HepG2 (cell line): ENCODE results near the gene C18orf63. TPM values are rescaled to one million over a fixed set of nuclear protein-coding genes. Genes with fewer than 3 reads are reported as not detected.

Experiments
- CHD2 ChIP-seq: IDR thresholded peaks from 2 replicates; pipeline ENCODE4 v1.6.1; 2011; ENCODE audit warnings: low read depth, low read length, improper control_type of control experiment
- E2F5 ChIP-seq: sonication (generic); formaldehyde crosslinking; conservative IDR thresholded peaks from 2 replicates; pipeline ENCODE4 v1.4.0; 2020; ENCODE audit warnings: missing genetic modification reagents
- HNF4G ChIP-seq, 2 experiments: sonication (generic) in 1 of 2; formaldehyde crosslinking in 1 of 2; IDR thresholded peaks; 2 replicates each; pipeline versions ENCODE4 v1.4.0 to v1.6.1; 2011 to 2020; ENCODE audit warnings: borderline replicate concordance in 2 of 2, low read depth in 2 of 2, mild to moderate bottlenecking in 2 of 2, low read length in 1 of 2, missing genetic modification reagents in 1 of 2, moderate library complexity in 1 of 2
- KMT2B ChIP-seq: IDR thresholded peaks from 2 replicates; pipeline ENCODE4 v1.6.1; 2016; ENCODE audit warnings: missing genetic modification reagents, missing compliant biosample characterization
- PHF21A ChIP-seq: sonication (generic); formaldehyde crosslinking; IDR thresholded peaks from 2 replicates; pipeline ENCODE4 v1.5.0; 2020; ENCODE audit warnings: mild to moderate bottlenecking, missing genetic modification reagents
- PRPF4 ChIP-seq: fragments of 200-400 bp; formaldehyde crosslinking; IDR thresholded peaks from 2 replicates; pipeline ENCODE4 v1.6.1; 2016; ENCODE audit warnings: low read length, low read depth; ENCODE audit not compliant: poor library complexity, severe bottlenecking
- SOX13 ChIP-seq, 3 experiments: fragments of 450-650 bp in 1 of 3; sonication (generic) in 1 of 3; formaldehyde crosslinking in 1 of 3; IDR thresholded peaks in 2 of 3; conservative IDR thresholded peaks in 1 of 3; 2 replicates each; pipeline versions ENCODE4 v1.5.0 to v1.6.1; 2016 to 2020; ENCODE audit warnings: antibody characterized with exemption in 1 of 3, mild to moderate bottlenecking in 1 of 3, missing compliant biosample characterization in 1 of 3, missing genetic modification reagents in 1 of 3, moderate library complexity in 1 of 3
- TRIM22 ChIP-seq: fragments of 450-650 bp; IDR thresholded peaks from 2 replicates; pipeline ENCODE4 v1.6.1; 2017
- ZNF142 ChIP-seq: sonication (generic); formaldehyde crosslinking; IDR thresholded peaks from 2 replicates; pipeline ENCODE4 v1.4.0; 2020; ENCODE audit warnings: missing genetic modification reagents
- ZNF143 ChIP-seq: sonication (generic); formaldehyde crosslinking; IDR thresholded peaks from 2 replicates; pipeline ENCODE4 v1.4.0; 2020; ENCODE audit warnings: missing genetic modification reagents
- ZNF256 ChIP-seq: sonication (generic); formaldehyde crosslinking; conservative IDR thresholded peaks from 2 replicates; pipeline ENCODE4 v1.4.0; 2020; ENCODE audit warnings: missing genetic modification reagents
- ZNF720 ChIP-seq: sonication (generic); formaldehyde crosslinking; IDR thresholded peaks from 2 replicates; pipeline ENCODE4 v1.4.0; 2020; ENCODE audit warnings: missing genetic modification reagents
- ZNF891 ChIP-seq: sonication (generic); formaldehyde crosslinking; IDR thresholded peaks from 2 replicates; pipeline ENCODE4 v1.5.0; 2020; ENCODE audit warnings: mild to moderate bottlenecking, missing genetic modification reagents
- polyA plus RNA-seq, 8 experiments: library from polyadenylated mRNA; depleted of rRNA in 3 of 8; stranded (reverse) in 7 of 8; unstranded in 1 of 8; fragments of >200 nt; fragmentation: Illumina TruSeq in 4 of 8; extraction: Trizol in 4 of 8; gene quantifications; 2 replicates each; pipeline versions ENCODE4 v1.2.1 to v1.2.3, GENCODE V29; 2011 to 2016; ENCODE audit warnings: low read depth in 4 of 8, missing spikeins in 1 of 8, mixed read lengths in 1 of 8; ENCODE audit not compliant: insufficient read depth in 1 of 8
- total RNA-seq, 5 experiments: library from RNA; depleted of rRNA; stranded (reverse); fragments of >200 nt; fragmentation: Illumina TruSeq; extraction: Trizol; gene quantifications; 2 replicates each; pipeline ENCODE4 v1.2.3, GENCODE V29; 2016; ENCODE audit warnings: low read depth in 1 of 5
- TF ChIP-seq, protein P1 (sequence below): sonication (generic); formaldehyde crosslinking; IDR thresholded peaks from 2 replicates; pipeline ENCODE4 v1.5.0; 2020; ENCODE audit warnings: mild to moderate bottlenecking, missing genetic modification reagents, moderate library complexity
- TF ChIP-seq, protein P2 (sequence below): sonication (generic); formaldehyde crosslinking; IDR thresholded peaks from 2 replicates; pipeline ENCODE4 v1.8.1; 2023; ENCODE audit warnings: mild to moderate bottlenecking, moderate library complexity, missing genetic modification reagents

The C18orf63 gene
- total and polyA plus RNA-seq, 2 of the 13 experiments (the other 11 are each of a cell fraction or from before 2014, with no cell fraction given) = 0.01 TPM; not detected in 1

GRCh38 chr18:74291771-74292540, 23.7 kb upstream of the C18orf63 start, which contains the start of gene CYB5A (continued):
- TF ChIP-seq E2F5 (0 out of 2 replicates have a peak, but pooled peaks have one; percentile 19), ZNF891 (CRISPR knock-in tag) (no peak; the same call in 1 of the 2 replicates), PRPF4 (no peak), CHD2 (peak; percentile 78), HNF4G (IDR thresholded peaks at IDR 0.05; ENCODE audit: borderline replicate concordance, low read depth, low read length) (peak; percentile 60), HNF4G (CRISPR knock-in tag; IDR thresholded peaks at IDR 0.05; ENCODE audit: borderline replicate concordance, low read depth) (peak; percentile 87; the same call in 1 of the 2 replicates), KMT2B (CRISPR knock-in tag) (peak; percentile 53), ZNF143 (CRISPR knock-in tag) (peak; percentile 68; the same call in 1 of the 2 replicates), ZNF720 (no peak), SOX13 (IDR thresholded peaks at IDR 0.05) (0 out of 2 replicates have a peak, but pooled peaks have one; percentile 9), SOX13 (CRISPR knock-in tag; conservative IDR thresholded peaks at IDR 0.05 in 1 of 2, IDR thresholded peaks at IDR 0.05 in 1 of 2) (peak in 1 of 2 experiments; percentile 66; a peak in 1 of 4 replicates), ZNF142 (CRISPR knock-in tag) (no peak), ZNF256 (CRISPR knock-in tag) (no peak), PHF21A (CRISPR knock-in tag) (peak; percentile 96), TRIM22 (no peak)
- TF ChIP-seq, protein P1, sequence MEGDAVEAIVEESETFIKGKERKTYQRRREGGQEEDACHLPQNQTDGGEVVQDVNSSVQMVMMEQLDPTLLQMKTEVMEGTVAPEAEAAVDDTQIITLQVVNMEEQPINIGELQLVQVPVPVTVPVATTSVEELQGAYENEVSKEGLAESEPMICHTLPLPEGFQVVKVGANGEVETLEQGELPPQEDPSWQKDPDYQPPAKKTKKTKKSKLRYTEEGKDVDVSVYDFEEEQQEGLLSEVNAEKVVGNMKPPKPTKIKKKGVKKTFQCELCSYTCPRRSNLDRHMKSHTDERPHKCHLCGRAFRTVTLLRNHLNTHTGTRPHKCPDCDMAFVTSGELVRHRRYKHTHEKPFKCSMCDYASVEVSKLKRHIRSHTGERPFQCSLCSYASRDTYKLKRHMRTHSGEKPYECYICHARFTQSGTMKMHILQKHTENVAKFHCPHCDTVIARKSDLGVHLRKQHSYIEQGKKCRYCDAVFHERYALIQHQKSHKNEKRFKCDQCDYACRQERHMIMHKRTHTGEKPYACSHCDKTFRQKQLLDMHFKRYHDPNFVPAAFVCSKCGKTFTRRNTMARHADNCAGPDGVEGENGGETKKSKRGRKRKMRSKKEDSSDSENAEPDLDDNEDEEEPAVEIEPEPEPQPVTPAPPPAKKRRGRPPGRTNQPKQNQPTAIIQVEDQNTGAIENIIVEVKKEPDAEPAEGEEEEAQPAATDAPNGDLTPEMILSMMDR (CRISPR knock-in tag) = peak; percentile 13; the same call in 1 of the 2 replicates
- TF ChIP-seq, protein P2, sequence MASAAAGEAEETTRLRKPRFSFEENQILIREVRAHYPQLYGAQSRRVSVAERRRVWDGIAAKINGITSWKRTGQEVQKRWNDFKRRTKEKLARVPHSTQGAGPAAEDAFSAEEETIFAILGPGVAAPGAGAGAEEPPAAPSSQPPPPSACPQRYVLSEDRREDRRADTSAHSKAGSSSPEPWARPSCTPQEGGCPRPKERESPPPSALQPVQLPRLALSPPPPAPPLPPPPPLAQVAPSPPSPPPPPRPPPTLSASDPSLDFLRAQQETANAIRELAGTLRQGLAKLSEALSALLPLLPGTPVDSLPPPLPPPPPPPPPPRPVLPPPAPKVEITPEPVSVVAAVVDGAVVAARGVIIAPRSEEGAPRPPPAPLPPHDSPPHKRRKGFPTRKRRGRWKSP = no peak; the same call in 1 of the 2 replicates
